ENCODE data around the gene PLPPR3.

- TF ChIP-seq CTCF (conservative IDR thresholded peaks at IDR 0.05 in 1 of 2, IDR thresholded peaks at IDR 0.05 in 1 of 2; ENCODE audit: low read depth in 1 of 2, low read length in 2 of 2) (no peak), EZH2 (IDR thresholded peaks at IDR 0.05; ENCODE audit: low read length, missing control alignments) (no peak)
Measured at GRCh38 chr19:768424-768823, 53.3 kb downstream of the PLPPR3 start.
